NB4 (cell line): Measurements from ENCODE around the gene C14orf132.

Experiments used
- POLR2A ChIP-seq: IDR thresholded peaks from 2 replicates; pipeline ENCODE4 v1.6.1; 2011; ENCODE audit warnings: mild to moderate bottlenecking; ENCODE audit not compliant: insufficient read length; ENCODE audit errors: extremely low read depth
- TF ChIP-seq, protein P1 (sequence below): IDR thresholded peaks from one replicate; pipeline ENCODE4 v1.5.1; 2012; ENCODE audit warnings: low read depth, low read length

DNA sequence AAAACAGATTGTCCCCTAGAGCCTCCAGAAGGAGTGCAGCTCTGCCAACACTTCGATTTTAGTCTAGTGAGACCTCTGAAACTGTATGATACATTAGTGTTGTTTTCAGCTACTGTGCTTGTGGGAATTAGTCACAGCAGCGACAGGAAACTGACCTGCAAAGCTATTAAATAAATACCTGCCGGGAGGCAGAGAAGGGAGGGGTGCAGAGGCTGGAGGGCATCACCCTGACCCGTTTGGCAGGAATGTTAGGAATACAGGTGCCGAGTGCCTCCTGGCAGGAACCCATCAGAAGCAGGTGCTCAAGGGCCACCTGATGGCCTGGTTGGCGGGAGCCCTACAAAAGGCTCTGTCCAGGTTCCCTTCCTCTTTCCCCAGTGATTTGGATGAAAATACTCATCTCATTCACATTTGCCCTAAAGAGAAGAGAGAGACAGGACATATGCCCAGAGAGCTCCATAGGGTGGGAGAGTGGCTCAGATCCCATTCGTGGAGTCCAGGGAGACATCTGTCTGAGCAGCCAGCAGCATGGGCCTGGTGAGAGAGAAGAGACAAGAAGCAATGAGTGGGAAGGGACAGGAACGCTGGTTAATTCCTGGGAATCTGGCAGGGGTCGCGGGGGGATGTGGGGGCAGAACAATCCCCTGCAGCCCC lies 44.6 kb downstream of the C14orf132 start:
- no peak for TF ChIP-seq POLR2A
- TF ChIP-seq, protein P1, sequence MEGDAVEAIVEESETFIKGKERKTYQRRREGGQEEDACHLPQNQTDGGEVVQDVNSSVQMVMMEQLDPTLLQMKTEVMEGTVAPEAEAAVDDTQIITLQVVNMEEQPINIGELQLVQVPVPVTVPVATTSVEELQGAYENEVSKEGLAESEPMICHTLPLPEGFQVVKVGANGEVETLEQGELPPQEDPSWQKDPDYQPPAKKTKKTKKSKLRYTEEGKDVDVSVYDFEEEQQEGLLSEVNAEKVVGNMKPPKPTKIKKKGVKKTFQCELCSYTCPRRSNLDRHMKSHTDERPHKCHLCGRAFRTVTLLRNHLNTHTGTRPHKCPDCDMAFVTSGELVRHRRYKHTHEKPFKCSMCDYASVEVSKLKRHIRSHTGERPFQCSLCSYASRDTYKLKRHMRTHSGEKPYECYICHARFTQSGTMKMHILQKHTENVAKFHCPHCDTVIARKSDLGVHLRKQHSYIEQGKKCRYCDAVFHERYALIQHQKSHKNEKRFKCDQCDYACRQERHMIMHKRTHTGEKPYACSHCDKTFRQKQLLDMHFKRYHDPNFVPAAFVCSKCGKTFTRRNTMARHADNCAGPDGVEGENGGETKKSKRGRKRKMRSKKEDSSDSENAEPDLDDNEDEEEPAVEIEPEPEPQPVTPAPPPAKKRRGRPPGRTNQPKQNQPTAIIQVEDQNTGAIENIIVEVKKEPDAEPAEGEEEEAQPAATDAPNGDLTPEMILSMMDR = no peak
